ENCODE results near the gene SLC13A4. TPM values are rescaled to one million over a fixed set of nuclear protein-coding genes. Genes with fewer than 3 reads are reported as not detected.

Gene SLC13A4
- total and polyA plus RNA-seq, 2 of the 13 experiments (the other 11 are each of a cell fraction or from before 2014, with no cell fraction given): 0.04 TPM; not detected in 1

DNA sequence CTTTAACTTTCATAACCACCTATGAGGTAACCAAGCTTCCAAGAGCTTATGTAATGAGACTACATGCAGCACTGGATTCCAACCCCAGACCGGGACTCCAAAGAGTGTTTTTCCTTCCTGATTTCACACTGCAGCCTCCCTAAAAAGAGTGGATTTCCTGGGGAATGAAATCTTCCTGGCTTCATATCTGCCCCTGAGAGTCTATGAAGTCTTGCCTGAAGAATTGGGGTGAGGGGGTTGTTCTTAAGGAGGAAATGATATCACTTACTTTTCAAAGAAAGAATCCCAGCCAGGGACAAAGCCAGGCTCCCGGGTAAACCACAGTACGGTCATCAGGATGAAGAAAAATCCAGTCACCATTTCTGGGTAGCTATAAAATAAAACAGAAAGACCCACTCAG lies 35.9 kb downstream of the SLC13A4 start:
- whole genome bisulfite sequencing (ENCODE audit: low lambda C conversion rate): 89% methylated on average over 3 of the region's 3 CpGs
- Histone ChIP-seq H3K79me2 (ENCODE audit: insufficient read depth, low read length) (no peaks in the 10 kb centered on the region), H3K9me3 (ENCODE audit: low read length) (no peaks in the 10 kb centered on the region), H2AFZ (ENCODE audit: low read length) (no peak overlapping the region), H3K27me3 (ENCODE audit: control insufficient read depth in 1 of 2, insufficient read depth in 2 of 2, low read length in 2 of 2) (no peaks in the 10 kb centered on the region), H3K4me2 (ENCODE audit: low read depth, low read length) (no peak overlapping the region), H3K27ac (ENCODE audit: extremely low read length, insufficient read depth, low read length) (no peak overlapping the region), H3K4me3 (replicated peaks in 1 of 3; ENCODE audit: insufficient read depth in 1 of 3, low read depth in 2 of 3, low read length in 3 of 3) (no peak overlapping the region), H4K20me1 (ENCODE audit: insufficient read depth, low read length) (no peaks in the 10 kb centered on the region), H3K4me1 (ENCODE audit: insufficient read depth, low read length) (peaks cover 8% of the 10 kb centered on the region; the same call in 1 of the 2 replicates), H3K36me3 (replicated peaks in 1 of 2; ENCODE audit: control insufficient read depth in 1 of 2, insufficient read depth in 2 of 2, low read length in 2 of 2) (no peaks in the 10 kb centered on the region), H3K9ac (ENCODE audit: insufficient read depth, low read depth, low read length) (no peak overlapping the region)
- ChIA-PET POLR2A (no interaction called here), CTCF (ENCODE audit: low intra/inter-chr PET ratio, low total read pairs) (no interaction called here)
- ATAC-seq (no peak), FAIRE-seq (no peak), DNase-seq (ENCODE audit: low spot score) (no peak)
- no TSS peak for BruUV-seq (replicated peaks)
- in situ Hi-C loops (cut with HindIII; ENCODE audit: extremely low pct_ligation_motif_present, low pct_unique_long_range_greater_than_20kb): no loop called here
- TF ChIP-seq ZNF318 (CRISPR knock-in tag; IDR thresholded peaks at IDR 0.05) (no peak), ZIK1 (CRISPR knock-in tag; IDR thresholded peaks at IDR 0.05; ENCODE audit: borderline replicate concordance, low read depth) (no peak), PHF5A (CRISPR knock-in tag; IDR thresholded peaks at IDR 0.05; ENCODE audit: low read depth, unreplicated experiment) (no peak), RBM39 (IDR thresholded peaks at IDR 0.05; ENCODE audit: low read depth, low read length, poor library complexity, severe bottlenecking) (no peak)
- intact Hi-C loops (cut with micrococcal nuclease; ENCODE audit: unreplicated experiment): no loop called here

Measured in HepG2 (cell line).